SW480 (cell line): ENCODE measurements around the gene TMBIM1.
A peak's percentile ranks its signal among the peaks of the same experiment; 100 is the strongest.

ENCODE experiments used
- DNase-seq: peaks from one replicate; pipeline ENCODE4 v3.0.0-alpha.2; 2016; ENCODE audit warnings: low spot score

TMBIM1 gene

GRCh38 chr2:218292048-218293014 lies at the start of gene TMBIM1:
TSS of gene TMBIM1 (minus strand) at chr2:218292503. CDS start at chr2:218282141, 10,362 bp downstream.
- peak; percentile 33 for DNase-seq

DNA sequence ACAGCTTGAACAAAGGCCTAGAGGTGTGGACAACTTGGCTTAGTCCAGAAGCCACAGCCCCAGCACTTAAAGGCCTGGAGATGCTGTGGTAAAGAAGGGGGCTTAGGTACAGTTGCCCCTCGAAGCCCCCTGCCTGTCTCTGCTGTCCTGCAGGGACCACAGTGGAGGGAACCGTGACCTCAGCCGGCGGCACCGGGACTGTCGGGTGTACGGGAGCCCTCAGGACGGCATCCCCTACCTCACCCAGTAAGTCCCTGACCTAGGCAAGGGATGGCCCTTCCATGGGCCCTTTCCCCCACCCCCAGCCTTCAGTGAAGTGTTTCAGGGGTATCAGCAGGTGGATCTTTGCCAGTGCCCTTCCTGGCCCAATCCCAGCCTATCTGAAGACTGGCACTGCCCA lies 49.1 kb upstream of the TMBIM1 start:
- no peak for DNase-seq

GRCh38 chr2:218340656-218341055 lies 48.4 kb upstream of the TMBIM1 start:
- DNase-seq, result no peak

DNA sequence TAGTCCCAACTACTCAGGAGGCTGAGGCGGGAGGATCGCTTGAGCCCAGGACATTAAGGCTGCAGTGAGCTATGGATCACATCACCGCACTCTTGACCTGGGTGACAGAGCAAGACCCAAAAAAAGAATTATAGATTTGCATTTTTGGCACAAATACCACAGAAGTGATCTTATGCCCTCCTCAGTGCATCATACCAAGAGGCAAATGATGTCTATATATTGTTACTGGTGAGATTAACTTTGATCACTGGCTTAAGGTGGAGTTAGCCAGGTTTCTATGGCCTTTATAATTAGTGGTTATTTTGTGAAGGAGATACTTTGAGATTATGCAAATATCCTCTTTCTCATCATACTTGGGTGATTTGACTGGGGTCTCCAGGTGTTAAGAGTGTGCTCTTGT lies 42.2 kb upstream of the TMBIM1 start:
- no peak for DNase-seq

GRCh38 chr2:218332920-218333645 lies 40.8 kb upstream of the TMBIM1 start:
- no peak for DNase-seq

DNA sequence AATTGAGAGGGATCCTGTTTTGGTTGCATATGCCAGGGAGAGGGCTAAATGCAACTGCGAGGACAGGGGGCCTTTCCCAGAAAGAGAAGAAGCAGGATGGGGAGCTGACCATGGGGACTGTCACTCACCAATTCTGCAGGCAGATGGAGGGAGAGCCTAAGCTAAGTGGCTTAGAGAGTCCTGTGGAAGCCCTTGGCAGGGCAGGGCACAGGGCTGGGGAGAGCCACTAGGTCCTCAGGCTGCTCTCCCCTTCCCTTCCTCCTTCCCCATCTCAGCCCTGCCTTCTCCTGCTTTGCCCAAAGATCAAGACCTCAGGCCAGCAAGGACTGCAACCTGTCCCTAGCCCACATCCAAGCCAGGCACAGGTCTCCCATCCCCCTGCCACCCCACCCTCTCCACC lies 40.0 kb upstream of the TMBIM1 start:
- DNase-seq, result no peak

- DNase-seq, result no peak
Observed at GRCh38 chr2:218331745-218332144, 39.4 kb upstream of the TMBIM1 start.

DNA sequence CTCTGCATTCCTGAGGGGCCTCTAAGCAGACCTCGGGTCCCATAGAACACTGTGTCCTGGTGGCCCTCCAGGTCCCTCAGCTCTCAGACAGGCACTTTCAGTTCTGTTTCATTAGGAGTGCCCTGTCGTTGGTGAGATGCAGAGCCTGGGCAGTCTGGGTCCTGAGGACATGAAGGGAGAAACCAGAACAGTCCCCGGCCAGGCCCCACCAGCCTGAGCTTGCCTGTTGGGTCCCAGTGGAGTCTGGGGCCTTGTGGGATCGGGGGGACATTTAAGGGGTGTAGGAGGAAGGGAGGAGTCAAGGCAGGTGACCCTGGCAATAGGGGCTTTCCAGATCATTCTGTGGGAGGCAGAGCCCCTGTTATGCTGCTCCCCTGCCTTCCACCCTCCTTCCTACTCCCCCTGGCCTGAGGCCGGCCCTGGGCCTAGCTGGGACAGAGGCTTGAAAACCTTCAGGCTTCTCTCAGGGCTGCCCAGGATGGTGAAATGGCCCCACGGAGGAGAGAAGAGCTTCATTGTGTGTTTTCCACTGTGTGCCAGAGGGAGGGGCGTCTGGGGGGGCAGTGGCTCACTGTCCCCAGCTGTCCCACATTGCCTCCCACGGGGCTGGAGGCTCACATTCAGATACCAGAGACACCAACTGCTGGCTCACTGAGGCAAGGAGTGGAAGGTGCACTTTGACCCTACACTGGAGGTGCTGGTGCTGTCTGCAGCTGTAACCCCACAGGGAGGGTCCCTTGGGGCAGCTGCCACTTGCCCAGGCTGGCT lies 37.7 kb upstream of the TMBIM1 start:
- no peak for DNase-seq

GRCh38 chr2:218329027-218329825 lies 36.9 kb upstream of the TMBIM1 start:
- DNase-seq, result no peak

DNA sequence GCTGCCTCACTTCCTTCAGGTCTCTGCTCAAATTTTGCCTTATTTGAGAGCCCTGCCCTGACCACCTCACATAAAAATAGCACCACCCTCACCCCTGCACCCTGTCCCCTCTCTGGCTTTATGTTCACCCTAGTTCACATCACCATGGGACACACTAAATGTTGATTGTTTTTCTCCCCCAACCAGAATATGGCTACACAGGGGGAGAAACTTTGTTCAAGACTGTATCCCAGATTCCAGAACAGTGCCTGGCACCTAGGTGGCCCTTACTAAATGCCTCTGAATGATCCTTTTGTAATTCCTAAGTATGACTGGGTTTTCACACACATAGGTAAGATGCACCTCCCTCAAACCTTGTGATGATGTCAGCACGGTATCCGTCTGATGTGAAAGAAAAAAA lies 36.0 kb upstream of the TMBIM1 start:
- no peak for DNase-seq

DNA sequence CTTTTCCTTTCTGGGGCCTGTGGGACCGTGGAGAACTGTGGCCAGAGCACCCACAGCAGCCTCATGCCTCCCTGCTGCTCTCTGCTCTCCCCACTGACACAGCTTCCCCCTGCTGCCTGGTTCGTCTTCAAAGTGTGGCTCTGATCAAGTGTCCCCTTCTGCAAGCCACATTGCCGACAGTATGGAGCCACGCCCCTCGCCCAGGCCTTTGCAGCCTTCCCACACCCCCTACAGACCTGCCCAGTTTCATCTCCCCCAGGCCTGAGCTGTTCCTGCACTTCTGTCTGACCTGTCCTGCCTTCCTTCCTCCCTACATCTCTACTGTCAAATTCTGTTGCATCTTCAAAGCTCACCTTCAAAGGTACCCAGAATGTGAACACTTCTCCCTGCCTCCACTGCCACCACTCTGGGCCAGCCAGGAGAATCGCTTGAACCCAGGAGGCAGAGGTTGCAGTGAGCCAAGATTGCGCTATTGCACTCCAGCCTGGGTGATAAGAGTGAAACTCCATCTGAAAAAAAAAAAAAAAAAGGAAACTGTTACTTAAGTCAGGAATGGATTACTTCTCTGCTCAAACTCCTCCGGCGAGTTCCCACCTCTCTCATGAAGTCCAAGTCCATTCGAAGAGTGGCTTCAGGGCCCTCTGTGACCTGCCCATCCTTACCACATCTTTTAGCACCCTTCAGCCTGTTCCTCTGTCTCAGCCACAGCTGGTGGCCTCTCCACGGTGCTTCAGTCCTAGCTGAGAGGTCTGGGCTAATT lies 35.3 kb upstream of the TMBIM1 start:
- no peak for DNase-seq

- no peak for DNase-seq
Observed at GRCh38 chr2:218326315-218326714, 34.0 kb upstream of the TMBIM1 start.

DNA sequence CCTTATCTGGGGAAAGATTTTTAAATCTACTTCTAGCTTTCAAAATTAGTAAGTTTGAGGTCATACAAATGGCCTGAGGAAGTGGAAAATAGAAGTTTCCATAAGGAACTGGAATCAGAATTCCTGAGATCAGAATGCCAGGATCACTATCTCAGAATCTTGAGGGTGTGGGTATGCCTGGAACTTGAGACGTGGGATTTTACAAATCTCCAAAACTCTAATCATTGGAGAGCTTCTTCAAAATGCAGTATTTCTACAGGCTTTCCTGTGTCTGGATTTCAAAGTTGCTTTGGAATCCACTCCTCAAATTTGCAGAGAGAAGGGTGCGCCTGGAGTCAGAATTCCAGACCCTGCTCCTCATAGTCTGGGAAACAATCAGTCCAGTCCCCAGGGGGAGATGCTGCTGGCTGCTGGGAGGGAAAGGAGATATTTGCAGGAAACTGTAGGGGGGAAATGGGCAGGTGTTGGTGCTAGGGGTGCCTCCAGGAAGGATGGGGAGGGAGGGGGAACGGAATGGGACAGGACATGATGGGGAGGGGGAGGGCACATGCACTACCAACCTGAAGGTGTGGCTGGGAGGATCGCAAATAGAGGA lies 33.4 kb upstream of the TMBIM1 start:
- no peak for DNase-seq

GRCh38 chr2:218323526-218324472 lies 31.5 kb upstream of the TMBIM1 start:
- peak; percentile 75 for DNase-seq

GRCh38 chr2:218322768-218323525 lies 30.6 kb upstream of the TMBIM1 start:
- peak; percentile 94 for DNase-seq

- DNase-seq, result no peak
Observed at GRCh38 chr2:218320704-218321336, 28.5 kb upstream of the TMBIM1 start.

- no peak for DNase-seq
Observed at GRCh38 chr2:218319813-218320365, 27.6 kb upstream of the TMBIM1 start.

DNA sequence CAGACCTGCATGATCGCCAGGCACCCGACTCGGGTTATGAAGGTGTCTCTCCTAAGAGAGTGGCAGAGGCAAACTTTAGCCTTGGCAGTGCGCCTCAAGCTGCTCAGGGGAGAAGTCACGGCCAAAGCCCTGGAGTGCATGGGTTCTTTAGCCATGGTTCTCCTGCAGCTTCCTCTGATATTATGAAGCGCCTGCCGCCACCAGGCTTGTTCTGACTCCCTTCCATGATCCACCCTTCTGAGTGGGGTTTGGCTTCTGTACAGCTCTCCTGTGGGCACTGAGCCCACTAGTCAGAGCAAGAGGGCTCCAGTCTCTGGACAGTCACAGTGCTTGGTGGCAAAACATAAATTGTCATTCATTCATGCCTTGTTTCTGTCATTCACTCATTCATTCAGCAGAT lies 25.9 kb upstream of the TMBIM1 start:
- DNase-seq, result no peak
